M059J (cell line): ENCODE measurements around the gene AGBL4. TPM values are rescaled to one million over a fixed set of nuclear protein-coding genes. Genes with fewer than 3 reads are reported as not detected.
"Not testable (repeated sequence)": the region's sequence is repeated elsewhere in the genome, so short reads cannot be mapped to it uniquely, and the experiment has no call there.

Source experiments
- DNase-seq: peaks from one replicate; pipeline ENCODE4 v3.0.0-alpha.2; 2012; ENCODE audit warnings: low read depth
- total RNA-seq: library from RNA; depleted of rRNA; stranded (reverse); fragments of >200 nt; shearing (Covaris generic); gene quantifications from 2 replicates; pipeline ENCODE4 v1.2.3, GENCODE V29; 2014

AGBL4 gene
- total RNA-seq, 1 experiment from 2014 or later, result not detected

DNA sequence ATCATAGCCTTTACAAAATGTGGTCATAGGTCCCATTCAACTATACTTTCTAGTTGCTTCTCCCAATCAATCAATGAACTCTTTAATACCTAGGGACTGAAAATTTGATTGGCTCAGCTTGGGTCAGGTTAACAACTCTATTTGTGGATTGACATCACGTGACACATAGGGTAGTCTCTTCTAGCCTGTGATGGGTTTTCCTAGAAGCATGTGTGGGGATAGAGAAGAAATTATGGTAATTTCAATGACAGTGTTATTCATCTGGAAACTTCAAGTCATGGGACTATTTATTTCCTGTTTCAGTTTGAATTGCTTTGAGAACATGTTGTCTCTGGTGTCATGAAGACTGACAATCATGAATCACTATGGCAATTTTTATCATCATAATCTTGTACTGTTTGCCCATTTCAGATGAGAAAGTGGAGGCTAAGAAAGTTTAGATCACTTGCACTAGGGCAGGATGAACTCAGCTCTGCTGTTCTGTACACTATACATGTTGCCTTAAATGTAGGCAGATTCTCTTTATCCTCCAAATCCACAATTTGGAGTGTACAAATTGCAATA is 717.2 kb downstream of the AGBL4 start:
- no peak for DNase-seq

DNA sequence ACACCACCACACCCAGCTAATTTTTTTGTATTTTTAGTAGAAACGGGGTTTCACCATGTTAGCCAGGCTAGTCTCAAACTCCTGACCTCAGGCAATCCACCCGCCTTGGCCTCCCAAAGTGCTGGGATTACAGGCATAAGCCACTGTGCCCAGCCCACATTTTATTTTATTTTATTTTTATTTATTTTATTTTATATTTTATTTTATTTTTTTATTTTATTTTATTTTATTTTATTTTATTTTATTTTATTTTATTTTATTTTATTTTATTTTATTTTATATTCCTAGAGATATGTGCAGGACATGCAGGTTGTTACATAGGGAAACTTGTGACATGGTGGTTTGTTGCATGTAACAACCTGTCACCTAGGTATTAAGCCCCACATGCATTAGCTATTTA is 721.4 kb downstream of the AGBL4 start:
- DNase-seq, result not testable (repeated sequence)

DNA sequence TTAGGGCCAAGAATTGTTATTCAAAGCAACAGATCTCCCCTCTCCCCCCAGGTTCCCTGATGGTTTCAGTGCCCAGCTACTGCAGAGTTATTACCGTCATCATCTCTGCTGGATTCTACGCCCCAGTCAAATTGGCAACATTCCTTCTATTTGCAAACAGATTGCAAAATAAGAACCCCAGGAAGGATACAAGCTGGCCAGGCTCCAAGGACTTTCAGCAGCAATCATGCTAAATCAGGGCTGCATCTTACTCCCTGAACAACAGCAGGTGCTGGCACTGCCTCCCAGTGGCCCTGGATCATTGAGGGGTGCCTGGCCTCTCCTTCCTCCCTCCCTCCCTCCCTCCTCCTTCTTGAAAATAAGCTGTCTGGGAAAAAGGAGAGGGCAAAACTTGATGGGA is 725.5 kb downstream of the AGBL4 start:
- DNase-seq, result no peak

DNA sequence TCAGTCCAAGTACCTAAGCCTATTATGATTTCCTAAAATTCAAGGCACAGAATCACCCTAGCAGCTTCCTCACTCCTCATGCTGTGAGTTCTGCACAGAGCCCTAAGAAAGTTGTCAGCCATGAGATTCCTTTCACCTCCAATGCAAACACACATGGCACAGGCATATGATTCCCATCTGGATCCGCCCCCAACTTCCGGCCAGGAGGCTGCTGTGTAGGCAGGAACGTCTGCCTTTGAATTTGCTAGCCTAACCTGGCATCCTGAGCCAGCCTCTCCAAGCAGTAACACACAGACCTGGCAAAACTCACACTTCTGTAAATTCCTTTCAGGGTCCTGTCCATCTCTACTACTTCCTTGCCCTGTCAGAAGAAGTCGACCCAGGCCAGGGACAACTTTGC is 726.0 kb downstream of the AGBL4 start:
- DNase-seq, result no peak

DNA sequence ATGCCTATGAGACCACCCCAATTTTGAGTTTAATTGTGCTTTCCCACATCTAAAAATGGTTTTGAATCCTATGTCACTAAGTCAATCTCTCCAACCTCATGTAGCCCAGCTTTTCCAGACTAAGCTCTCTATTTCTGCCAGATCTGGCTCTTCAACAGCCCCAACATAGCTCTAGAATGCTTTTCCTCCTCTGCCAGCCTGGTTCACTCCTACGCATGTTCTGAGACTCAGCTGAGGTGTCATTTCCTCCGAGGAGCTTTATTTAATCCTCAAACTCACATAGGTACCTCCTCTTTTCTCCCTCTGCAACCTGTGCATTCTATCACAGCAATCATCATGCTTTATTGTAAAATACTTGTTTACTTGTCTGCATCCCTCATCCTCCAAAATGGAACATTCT is 729.2 kb downstream of the AGBL4 start:
- DNase-seq, result no peak

DNA sequence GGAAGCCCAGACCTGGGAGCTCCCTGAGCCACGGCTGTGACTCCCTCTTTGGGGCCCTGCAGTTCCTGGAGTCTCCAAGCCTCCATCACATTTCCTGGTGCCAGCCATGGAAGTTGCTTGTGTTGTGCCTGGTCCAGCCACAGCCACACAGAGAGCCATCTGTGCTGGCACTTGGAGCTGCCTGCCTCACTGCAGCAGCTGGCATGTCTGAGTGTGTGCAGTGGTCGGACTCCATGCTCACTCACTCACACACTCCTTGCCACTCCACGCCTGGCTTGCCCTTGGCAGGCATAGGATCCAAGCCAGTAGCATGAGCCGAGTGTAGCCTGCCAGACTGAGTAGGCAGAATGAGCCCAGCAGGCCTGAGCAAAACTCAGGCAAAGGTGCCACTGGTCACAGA is 730.7 kb downstream of the AGBL4 start:
- no peak for DNase-seq

DNA sequence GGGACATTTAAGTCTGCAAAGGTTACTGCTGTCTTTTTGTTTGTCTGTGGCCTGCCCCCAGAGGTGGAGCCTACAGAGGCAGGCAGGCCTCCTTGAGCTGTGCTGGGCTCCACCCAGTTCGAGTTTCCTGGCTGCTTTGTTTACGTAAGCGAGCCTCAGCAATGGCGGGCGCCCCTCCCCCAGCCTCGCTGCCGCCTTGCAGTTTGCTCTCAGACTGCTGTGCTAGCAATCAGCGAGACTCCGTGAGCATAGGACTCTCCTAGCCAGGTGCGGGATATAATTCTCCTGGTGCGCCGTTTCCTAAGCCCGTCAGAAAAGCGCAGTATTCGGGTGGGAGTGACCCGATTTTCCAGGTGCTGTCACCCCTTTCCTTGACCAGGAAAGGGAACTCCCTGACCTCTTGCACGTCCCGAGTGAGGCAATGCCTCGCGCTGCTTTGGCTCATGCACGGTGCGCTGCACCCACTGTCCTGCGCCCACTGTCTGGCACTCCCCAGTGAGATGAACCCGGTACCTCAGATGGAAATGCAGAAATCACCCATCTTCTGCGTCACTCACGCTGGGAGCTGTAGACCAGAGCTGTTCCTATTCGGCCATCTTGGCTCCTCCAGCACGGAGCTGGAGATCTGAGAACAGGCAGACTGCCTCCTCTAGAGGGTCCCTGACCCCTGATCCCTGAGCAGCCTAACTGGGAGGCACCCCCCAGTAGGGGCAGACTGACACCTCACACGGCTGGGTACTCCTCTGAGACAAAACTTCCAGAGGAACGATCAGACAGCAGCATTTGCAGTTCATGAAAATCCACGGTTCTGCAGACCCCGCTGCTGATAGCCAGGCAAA is 766.3 kb downstream of the AGBL4 start:
- DNase-seq, result not testable (repeated sequence)

DNA sequence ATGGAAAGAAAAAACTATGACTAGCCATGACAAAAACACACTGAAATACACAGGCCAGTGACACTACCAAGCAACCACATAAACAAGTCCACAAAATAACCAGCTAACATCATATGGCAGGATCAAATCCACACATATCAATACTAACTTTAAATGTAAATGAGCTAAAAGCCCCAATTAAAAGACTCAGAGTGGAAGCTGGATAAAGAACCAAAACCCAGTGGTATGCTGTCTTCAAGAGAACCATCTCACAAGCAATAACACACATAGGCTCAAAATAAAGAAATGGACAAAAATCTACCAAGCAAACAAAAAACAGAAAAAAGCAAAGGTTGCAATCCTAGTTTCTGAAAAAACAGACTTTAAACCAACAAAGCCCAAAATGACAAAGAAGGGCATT is 770.8 kb downstream of the AGBL4 start:
- no peak for DNase-seq

DNA sequence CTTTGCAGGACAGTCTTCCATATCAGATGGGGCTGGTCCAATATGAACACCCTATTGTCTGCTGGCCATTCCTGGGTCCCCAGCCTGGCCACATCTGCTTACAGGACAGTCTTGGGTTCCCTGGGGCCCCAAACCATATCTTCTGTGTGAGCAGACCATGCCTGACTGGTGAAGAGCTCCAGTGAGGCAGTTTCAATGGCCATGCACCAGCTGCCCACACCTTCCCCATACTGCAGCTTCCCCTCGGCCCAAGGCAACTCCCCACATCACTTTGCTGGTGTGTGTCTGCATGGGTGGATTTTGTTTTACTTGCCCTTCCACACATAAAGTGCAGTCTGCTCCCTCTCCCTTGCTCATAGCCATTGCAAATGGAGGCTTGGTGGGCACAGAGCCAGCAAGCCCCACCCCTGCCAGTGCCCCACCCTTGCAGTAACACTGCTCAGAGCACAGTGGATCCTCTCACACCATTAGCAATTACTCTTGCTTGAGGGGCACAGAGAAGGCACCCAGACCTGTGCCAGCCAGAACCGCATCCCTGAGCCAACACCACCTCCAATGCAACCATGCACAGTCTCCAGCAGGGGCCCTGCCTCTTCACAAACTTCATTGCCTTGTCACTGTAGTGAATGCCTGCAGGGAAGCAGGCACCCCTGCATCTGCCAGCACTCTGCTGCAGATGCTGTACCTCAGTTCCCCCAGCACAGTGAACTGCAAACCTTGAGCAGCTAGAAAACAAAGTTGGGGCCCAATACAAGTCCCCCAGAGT is 772.6 kb downstream of the AGBL4 start:
- DNase-seq, result no peak

DNA sequence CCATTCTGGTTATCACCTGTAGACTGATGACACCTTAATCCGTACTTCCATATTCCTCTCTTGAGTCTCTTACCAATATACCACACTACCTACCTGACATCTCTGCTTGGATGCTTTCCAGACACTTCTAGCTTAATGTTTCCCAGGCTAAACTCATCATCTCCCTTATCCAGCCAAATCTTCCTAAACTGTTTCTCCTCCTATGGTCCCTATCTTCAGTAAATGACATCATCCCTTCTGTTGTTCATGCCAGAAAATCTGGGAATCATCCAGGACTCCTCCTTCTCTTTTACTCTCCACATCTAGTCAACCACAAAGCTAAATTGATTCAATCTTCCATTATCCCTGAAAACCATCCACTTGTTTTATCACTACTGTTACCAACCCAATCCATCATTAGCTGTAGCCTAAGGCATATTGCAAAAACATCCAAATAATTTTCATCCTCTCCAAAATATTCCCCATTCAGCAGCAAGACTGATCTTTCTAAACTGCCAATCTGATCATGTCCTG is 783.0 kb downstream of the AGBL4 start:
- DNase-seq, result no peak

DNA sequence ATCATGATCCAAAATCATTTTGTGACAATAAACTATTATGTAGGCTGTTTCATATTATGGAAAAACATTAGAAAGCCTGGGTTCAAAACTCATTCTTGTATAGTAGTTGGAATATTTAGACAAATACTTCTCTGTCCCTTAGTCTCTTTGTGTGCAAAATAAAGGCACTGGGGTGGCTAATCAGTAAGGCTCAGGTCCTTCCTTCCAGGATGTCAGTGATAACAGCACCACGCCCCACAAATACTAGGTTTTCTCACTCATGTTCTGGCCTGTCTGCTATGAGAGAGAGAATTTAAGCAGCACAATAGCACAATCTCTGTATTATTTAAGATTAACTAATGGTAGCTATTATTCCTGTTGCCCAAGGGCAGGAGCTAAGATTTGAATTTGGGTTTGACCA is 788.8 kb downstream of the AGBL4 start:
- no peak for DNase-seq

DNA sequence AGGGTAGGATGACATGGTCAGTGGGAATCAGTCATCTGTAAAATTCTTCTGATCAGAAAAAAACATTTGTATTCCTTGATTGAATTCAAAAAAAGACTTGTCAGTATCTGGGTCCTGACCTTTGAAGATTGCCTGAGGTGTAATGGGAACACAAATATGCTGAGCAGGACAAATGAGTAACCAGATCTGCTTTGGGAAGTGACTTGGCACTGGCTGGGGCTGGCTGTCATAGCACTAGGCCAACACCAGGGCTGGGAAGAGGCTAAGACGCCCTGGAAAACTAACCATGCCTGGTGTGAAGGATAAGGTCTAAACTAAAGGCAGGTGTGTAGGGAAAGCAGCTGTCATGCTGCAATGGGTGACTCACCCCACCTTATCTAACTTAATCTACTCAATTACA is 794.2 kb downstream of the AGBL4 start:
- no peak for DNase-seq

DNA sequence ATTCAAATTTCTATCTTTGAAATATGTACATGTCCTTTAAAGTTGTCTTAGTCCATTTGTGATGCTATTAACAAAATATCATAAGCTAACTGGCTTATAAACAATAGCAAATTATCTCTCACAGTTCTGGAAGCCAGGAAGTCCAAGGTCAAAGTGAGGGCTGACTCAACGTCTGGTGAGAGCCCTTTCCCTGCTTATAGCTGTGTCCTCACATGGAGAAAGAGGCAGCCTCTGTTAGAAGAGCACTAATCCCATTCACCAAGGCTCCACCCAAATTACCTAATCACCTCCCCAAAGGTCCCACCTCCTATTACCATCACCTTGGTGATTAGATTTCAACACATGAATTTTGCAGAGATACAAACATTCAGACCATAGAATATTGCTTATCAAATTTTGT is 797.0 kb downstream of the AGBL4 start:
- DNase-seq, result no peak

DNA sequence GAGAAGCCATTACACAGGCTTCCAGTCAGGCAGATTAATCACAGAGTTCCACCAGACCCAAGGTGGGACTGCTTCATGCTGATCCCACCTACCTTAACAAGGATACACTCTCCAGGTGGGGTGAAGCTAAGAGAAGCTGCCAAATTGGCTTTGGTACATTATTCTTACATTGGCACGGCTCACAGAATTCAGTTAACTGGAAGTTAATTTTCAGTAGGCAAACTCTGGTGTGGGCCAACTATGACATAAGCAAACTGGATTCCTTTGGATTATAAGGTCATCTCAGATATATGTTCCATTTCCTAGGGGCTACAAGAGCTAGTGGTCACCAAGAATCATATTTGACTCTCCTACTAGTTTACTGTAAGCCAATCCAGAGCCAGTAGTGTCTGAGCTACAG is 798.3 kb downstream of the AGBL4 start:
- no peak for DNase-seq

DNA sequence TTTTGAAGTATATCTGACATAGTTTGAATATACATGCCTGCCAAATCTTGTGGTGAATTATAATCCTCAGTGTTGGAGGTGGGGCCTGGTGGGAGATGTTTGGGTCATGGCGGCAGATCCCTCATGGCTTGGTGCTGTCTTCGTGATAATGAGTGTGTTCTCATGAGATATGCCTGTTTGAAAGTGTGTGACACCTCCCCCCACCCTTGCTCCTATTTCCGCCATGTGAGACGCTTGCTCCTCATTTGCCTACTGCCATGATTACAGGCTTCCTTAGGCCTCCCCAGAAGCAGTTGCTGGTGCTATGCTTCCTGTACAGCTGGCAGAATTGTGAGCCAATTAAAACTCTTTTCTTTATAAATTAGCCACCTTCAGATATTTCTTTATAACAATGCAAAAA is 810.5 kb downstream of the AGBL4 start:
- DNase-seq, result no peak

DNA sequence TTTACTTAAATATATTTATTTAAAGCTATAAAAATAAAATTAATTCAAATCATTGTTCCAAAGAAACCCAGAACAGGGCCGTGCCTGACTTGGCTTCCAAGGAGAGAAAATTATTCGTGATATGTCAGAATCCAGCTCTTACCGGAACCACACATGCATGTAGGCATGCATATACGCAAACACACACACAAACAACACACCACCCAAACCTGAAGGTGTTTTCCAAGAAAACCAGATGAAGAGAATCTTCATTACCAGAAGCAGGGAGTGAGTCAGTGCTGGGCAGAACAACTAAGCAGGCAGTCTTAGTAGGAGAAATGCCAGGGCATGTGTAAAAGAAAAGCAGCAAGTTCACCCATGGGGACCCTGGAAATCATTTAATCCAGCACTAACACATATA is 815.0 kb downstream of the AGBL4 start:
- no peak for DNase-seq

DNA sequence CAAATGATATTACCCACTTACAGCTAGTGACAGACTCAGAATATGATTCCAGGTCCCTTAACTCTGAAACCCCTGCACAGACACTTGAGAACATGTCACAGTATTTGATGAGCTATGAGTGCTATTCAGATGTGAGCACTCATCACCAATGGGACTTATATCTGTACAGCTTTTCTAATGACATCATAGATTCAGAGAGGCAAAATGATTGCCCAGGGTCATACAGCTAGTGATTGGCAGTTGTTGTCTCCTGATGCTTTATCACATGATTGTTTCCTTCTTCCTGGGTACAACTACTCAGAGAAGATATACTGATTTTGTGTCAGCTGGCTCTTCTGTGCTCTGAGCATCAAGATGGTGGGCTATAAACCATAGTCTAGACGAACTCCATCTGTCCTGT is 819.0 kb downstream of the AGBL4 start:
- DNase-seq, result no peak

DNA sequence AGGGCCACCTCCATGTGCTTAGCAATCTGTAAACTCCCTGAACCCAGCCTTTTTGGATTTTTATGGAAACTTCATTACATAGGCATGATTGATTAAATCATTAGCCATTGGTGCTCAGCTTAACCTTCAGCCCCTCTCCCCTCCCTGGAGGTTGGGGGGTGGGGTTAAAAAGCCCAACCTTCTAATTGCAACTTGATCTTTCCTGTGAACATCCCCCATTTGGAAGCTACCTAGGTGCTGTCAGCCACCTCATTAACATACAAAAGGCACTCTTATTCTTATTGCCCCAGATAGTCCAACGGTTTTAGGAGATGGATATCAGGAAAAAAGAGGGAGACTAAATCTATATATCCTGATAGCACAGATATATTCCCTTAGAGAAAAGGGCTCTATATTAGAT is 823.0 kb downstream of the AGBL4 start:
- DNase-seq, result no peak

DNA sequence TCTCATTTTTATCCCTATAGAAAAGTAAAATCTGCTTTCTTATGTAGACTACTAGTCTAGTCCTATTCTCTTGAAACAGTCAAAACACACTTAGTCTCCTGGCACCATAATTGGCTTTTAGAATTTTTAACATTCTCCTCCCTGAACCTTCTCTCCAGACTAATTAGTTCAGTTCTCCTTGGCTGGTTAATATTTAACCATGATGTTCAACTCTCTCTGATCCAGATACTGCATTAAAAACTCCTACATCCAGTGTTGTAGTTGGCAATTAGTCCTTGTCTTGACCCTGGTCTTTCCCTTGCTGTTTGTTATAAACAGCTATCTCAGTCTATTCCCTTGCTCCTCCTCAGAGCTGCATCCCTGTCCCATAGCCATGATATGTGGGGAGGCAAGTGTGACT is 824.2 kb downstream of the AGBL4 start:
- no peak for DNase-seq

DNA sequence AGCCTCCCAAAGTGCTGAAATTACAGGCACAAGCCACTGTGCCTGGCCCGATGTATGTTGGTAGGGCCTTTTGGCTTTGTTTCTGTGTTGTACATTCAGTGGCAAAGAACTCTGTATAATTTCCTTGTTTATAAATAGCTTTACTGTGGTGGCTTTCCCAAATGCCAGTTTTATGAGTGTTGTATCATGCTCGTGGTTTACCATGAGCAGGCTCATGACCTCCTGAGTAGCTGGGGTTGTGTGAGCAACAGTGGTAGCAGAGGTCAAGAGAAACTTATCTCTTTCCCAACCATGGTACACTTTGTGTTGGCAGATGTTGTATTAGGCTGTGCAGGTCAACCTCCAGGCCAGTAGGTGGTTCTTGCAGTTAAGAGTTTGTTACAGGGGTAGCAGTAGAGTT is 826.7 kb downstream of the AGBL4 start:
- no peak for DNase-seq

DNA sequence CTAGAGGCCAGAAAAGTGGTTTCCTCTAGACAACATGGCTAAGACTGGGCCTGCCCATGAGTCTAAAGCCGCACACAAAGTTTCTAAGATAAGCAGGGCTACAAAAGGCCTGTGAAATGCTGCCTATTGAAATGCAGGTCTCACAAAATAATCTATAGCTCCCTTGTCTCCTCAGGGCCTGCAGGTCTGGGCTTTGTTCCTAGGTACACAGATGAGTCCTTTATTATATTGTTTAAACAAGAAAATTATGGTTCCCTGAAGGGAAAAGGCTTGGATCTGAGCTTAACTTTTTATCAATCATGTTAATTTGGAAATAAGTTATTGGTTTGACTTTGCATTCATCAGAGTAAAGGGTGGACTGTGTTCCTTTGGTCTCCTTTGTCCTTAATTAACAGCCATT is 833.6 kb downstream of the AGBL4 start:
- no peak for DNase-seq

DNA sequence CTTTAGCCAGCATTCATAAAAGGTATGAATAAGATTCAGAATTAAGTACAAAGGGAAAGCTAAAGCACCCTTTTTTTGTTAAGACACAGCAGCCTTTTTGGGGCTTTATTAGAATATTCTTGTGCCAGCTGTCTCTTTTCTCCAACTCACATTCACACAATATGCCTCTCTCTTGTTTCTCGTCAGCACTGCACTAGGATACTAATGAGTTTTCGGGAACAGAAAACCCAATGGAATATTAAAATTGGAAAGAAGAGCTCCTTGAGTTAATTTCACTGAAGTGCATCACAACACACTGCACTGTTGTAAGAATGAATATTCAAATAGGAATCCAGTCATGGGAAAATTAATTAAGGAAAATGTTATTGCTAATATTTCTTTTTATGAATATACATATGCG is 836.7 kb downstream of the AGBL4 start:
- no peak for DNase-seq

DNA sequence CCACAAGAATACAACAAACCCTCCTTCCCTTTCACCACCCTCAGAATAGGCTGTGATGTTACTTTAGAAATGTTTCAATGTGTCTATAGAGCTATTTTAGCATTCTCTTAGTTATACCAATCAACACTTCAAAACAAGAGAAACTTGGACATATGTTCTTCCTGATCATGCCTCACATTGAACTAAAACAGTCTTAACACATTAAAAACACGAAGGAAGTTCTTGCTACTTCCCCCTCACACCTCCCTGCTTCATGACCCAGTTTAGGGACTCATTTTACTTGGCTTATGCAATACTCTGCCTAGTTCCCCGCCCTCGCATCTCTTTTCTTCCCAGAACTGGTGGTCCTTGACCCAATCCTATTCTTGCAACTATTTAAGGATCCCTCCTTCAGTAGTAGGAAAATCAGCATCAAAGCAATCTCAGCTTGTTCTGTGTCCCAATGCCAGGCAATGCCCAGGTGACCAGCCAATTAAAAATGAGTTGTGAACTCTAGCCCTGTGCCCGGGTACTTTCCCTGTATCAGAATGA is 838.2 kb downstream of the AGBL4 start:
- no peak for DNase-seq
